DND-41 (cell line): ENCODE results near the gene VWC2.

Source experiments
- ATAC-seq: fragments of 200-7000 bp; cut with Tn5 transposase; 3 replicates; pipeline ENCODE4 v1.9.1; 2021; ENCODE audit warnings: low read depth; ENCODE audit not compliant: insufficient read depth
- DNase-seq: peaks from one replicate; pipeline ENCODE4 v3.0.0-alpha.2; 2020
- H2AFZ ChIP-seq: 2 replicates; pipeline ENCODE4 v1.6.0; 2012; ENCODE audit warnings: low read depth, low read length
- H3K27ac ChIP-seq: 2 replicates; pipeline ENCODE4 v1.5.1; 2012; ENCODE audit warnings: low read length, inconsistent platforms
- H3K27me3 ChIP-seq: fragments of 200-600 bp; sonication (generic); 2 replicates; pipeline ENCODE4 v1.6.0; 2012; ENCODE audit warnings: low read length, mild to moderate bottlenecking, inconsistent platforms; ENCODE audit not compliant: insufficient read depth, poor library complexity
- H3K36me3 ChIP-seq: 2 replicates; pipeline ENCODE4 v1.5.1; 2012; ENCODE audit warnings: low read length, inconsistent platforms; ENCODE audit not compliant: insufficient read depth
- H3K4me1 ChIP-seq: 2 replicates; pipeline ENCODE4 v1.5.1; 2012; ENCODE audit warnings: mild to moderate bottlenecking, low read length; ENCODE audit not compliant: insufficient read depth
- H3K4me2 ChIP-seq: 2 replicates; pipeline ENCODE4 v1.6.0; 2012; ENCODE audit warnings: mild to moderate bottlenecking, moderate library complexity, low read length, inconsistent platforms; ENCODE audit not compliant: insufficient read depth
- H3K4me3 ChIP-seq, 2 experiments: fragments of 200-600 bp in 1 of 2; shearing (Covaris generic) in 1 of 2; 2 replicates each; pipeline ENCODE4 v1.5.1; 2012 to 2016; ENCODE audit warnings: inconsistent platforms in 2 of 2, low read length in 2 of 2, mild to moderate bottlenecking in 2 of 2, low read depth in 1 of 2, moderate library complexity in 1 of 2
- H3K79me2 ChIP-seq: 2 replicates; pipeline ENCODE4 v1.6.0; 2012; ENCODE audit warnings: low read length, inconsistent platforms; ENCODE audit not compliant: insufficient read depth
- H3K9ac ChIP-seq: 2 replicates; pipeline ENCODE4 v1.6.0; 2012; ENCODE audit warnings: low read depth, mild to moderate bottlenecking, inconsistent platforms, low read length, moderate library complexity
- H3K9me3 ChIP-seq: 2 replicates; pipeline ENCODE4 v1.5.1; 2012; ENCODE audit warnings: low read length, moderate library complexity, mild to moderate bottlenecking, inconsistent platforms; ENCODE audit not compliant: insufficient read depth, severe bottlenecking
- H4K20me1 ChIP-seq: 2 replicates; pipeline ENCODE4 v1.6.0; 2012; ENCODE audit warnings: low read length; ENCODE audit not compliant: insufficient read depth
- EZH2 ChIP-seq: IDR thresholded peaks from 3 replicates; pipeline ENCODE4 v1.6.1; 2012; ENCODE audit warnings: borderline replicate concordance, low read depth, mild to moderate bottlenecking, moderate library complexity, low read length, inconsistent platforms; ENCODE audit not compliant: severe bottlenecking
- TF ChIP-seq, protein P1 (sequence below): IDR thresholded peaks from 2 replicates; pipeline ENCODE4 v1.5.1; 2012; ENCODE audit warnings: borderline replicate concordance, low read length, moderate library complexity, mild to moderate bottlenecking; ENCODE audit not compliant: poor library complexity, severe bottlenecking; ENCODE audit errors: extremely low read depth

The VWC2 gene

DNA sequence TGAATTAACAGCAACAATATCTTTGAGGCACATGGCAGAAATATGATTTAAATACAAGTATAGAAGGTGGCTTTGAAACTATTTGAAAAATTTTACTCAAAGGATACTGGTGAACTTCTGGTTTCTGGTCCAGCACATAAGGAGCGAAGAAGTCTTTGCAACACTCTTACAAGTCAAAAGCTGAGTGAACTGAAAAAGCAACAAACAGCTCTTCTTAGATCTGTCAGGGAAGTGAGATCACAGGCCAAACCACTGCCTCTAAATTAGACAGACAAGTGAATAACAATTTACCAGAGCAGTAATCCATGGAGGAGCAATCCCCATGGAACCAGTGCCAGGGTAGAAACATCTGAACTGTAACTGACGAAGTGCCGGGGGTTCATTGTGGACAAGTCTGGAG is 9.6 kb upstream of the VWC2 start:
- Histone ChIP-seq H2AFZ (no peak overlapping the region), H3K36me3 (no peaks in the 10 kb centered on the region), H3K27me3 (no peaks in the 10 kb centered on the region), H3K27ac (no peak overlapping the region), H4K20me1 (no peaks in the 10 kb centered on the region), H3K9me3 (no peaks in the 10 kb centered on the region), H3K4me1 (no peaks in the 10 kb centered on the region), H3K4me2 (no peak overlapping the region), H3K79me2 (no peaks in the 10 kb centered on the region), H3K9ac (no peak overlapping the region), H3K4me3 (no peak overlapping the region)
- DNase-seq (no peak), ATAC-seq (no peak)
- TF ChIP-seq, protein P1, sequence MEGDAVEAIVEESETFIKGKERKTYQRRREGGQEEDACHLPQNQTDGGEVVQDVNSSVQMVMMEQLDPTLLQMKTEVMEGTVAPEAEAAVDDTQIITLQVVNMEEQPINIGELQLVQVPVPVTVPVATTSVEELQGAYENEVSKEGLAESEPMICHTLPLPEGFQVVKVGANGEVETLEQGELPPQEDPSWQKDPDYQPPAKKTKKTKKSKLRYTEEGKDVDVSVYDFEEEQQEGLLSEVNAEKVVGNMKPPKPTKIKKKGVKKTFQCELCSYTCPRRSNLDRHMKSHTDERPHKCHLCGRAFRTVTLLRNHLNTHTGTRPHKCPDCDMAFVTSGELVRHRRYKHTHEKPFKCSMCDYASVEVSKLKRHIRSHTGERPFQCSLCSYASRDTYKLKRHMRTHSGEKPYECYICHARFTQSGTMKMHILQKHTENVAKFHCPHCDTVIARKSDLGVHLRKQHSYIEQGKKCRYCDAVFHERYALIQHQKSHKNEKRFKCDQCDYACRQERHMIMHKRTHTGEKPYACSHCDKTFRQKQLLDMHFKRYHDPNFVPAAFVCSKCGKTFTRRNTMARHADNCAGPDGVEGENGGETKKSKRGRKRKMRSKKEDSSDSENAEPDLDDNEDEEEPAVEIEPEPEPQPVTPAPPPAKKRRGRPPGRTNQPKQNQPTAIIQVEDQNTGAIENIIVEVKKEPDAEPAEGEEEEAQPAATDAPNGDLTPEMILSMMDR: no peak
- TF ChIP-seq EZH2: no peak

DNA sequence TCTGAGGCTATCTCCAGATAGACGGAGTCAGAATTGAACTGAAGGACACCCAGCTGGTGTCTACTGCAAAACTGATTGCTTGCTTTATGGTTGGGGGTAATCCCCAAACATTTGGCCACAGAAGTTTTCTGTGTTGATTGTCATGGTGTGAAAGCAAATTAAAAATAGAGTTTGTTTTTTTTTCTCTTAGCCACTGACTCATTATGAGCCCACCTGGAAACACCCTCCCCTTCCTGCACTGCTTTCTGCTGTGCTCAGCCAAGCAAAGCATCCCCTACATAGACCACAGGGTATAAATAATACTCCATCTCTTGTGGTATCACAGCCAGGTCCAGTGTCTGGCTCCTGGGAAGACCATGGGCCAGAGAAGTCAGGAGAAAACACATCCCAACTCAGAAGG is 6.5 kb upstream of the VWC2 start:
- TF ChIP-seq, protein P1: no peak
- TF ChIP-seq EZH2: no peak
- Histone ChIP-seq H2AFZ (no peak overlapping the region), H3K27me3 (peaks cover 4% of the 10 kb centered on the region), H3K36me3 (no peaks in the 10 kb centered on the region), H3K4me2 (no peak overlapping the region), H3K4me3 (no peak overlapping the region), H3K4me1 (no peaks in the 10 kb centered on the region), H3K9ac (no peak overlapping the region), H3K9me3 (no peaks in the 10 kb centered on the region), H4K20me1 (no peaks in the 10 kb centered on the region), H3K79me2 (no peaks in the 10 kb centered on the region), H3K27ac (no peak overlapping the region)
- DNase-seq (no peak), ATAC-seq (no peak)

DNA sequence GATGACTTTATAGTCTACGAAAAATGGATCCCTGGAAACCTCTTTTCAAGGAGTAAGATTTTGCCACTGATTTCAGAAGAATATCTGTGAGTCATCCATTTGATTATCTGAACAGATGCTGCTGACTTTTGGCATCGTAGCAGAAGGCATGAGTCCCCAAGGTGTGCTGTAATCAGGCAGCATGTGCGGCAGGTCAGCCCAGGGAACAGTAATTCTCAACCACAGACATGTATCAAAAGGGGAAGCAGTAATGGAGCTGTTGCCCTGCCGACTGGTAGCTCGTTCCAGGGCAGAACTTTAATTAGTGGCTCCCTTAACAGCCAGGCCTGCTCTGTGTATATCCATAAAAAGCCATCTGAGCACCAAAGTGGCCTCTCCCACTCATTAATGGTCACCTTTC is 5.7 kb upstream of the VWC2 start:
- Histone ChIP-seq H3K36me3 (no peaks in the 10 kb centered on the region), H3K9ac (no peak overlapping the region), H4K20me1 (no peaks in the 10 kb centered on the region), H3K4me1 (no peaks in the 10 kb centered on the region), H3K27me3 (peaks cover 4% of the 10 kb centered on the region), H3K4me2 (no peak overlapping the region), H3K27ac (no peak overlapping the region), H3K9me3 (no peaks in the 10 kb centered on the region), H2AFZ (no peak overlapping the region), H3K4me3 (no peak overlapping the region), H3K79me2 (no peaks in the 10 kb centered on the region)
- no peak for ATAC-seq
- DNase-seq: no peak
- TF ChIP-seq, protein P1: no peak
- no peak for TF ChIP-seq EZH2

DNA sequence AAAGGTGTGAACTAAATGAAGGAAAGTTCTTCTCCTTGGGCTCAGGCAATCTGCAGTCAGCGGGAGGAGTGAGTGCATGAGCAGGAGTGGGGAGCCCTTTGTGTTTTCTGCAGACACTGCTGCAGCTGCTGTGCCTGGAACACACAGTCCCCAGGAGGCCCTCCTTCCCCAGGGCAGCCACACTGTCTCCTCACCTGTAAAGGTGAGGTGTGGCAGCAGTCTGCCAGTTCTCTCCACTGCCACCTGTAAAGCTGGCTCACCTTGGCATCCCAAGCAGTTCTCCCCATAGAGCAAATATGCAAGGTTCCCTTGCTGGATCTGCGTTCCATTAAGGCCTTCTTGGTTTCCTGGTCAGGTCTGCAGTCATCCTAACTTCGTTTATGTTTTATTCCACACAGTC is 5.2 kb upstream of the VWC2 start:
- H2AFZ ChIP-seq: no peak overlapping the region
- no peak overlapping the region for H3K4me2 ChIP-seq
- H3K36me3 ChIP-seq: no peaks in the 10 kb centered on the region
- H4K20me1 ChIP-seq: no peaks in the 10 kb centered on the region
- no peak for ATAC-seq
- TF ChIP-seq, protein P1: no peak
- no peak for TF ChIP-seq EZH2
- no peak overlapping the region for H3K27ac ChIP-seq
- H3K4me1 ChIP-seq: no peaks in the 10 kb centered on the region
- peaks cover 4% of the 10 kb centered on the region for H3K27me3 ChIP-seq
- H3K4me3 ChIP-seq: no peak overlapping the region
- no peaks in the 10 kb centered on the region for H3K79me2 ChIP-seq
- no peak overlapping the region for H3K9ac ChIP-seq
- no peak for DNase-seq
- H3K9me3 ChIP-seq: no peaks in the 10 kb centered on the region
